ENCODE data around the gene CDSN.
A peak's percentile ranks its signal among the peaks of the same experiment; 100 is the strongest.

CDSN gene

GRCh38 chr6:31157513-31158139 is 37.4 kb upstream of the CDSN start, which contains the start of gene CCHCR1:
Gene CCHCR1, minus strand, starts transcription at chr6:31157802. Its CDS starts 202 bp downstream, at chr6:31157600.
- H3K36me3 Mint-ChIP-seq (ENCODE audit: low read depth): peaks cover 15% of the 10 kb centered on the region
- H3K27ac Mint-ChIP-seq: peak within 1 kb of the TSS; percentile 77

GRCh38 chr6:31156641-31157040 is 36.4 kb upstream of the CDSN start:
- Mint-ChIP-seq H3K27me3 (no peaks in the 10 kb centered on the region), H3K27ac (no peak overlapping the region), H3K4me3 (no peak overlapping the region), H3K4me1 (ENCODE audit: low read depth) (peaks cover 26% of the 10 kb centered on the region), H3K36me3 (ENCODE audit: low read depth) (peaks cover 15% of the 10 kb centered on the region), H3K9me3 (no peaks in the 10 kb centered on the region)
- intact Hi-C loops (cut with micrococcal nuclease): no loop called here

More at GRCh38 chr6:31157513-31158139, 37.4 kb upstream of the CDSN start, which contains the start of gene CCHCR1:
- no peaks in the 10 kb centered on the region for H3K9me3 Mint-ChIP-seq
- intact Hi-C loops (cut with micrococcal nuclease): no loop called here
- H3K4me3 Mint-ChIP-seq: peak within 1 kb of the TSS; percentile 84
- H3K4me1 Mint-ChIP-seq (ENCODE audit: low read depth): peaks cover 26% of the 10 kb centered on the region
- no peaks in the 10 kb centered on the region for H3K27me3 Mint-ChIP-seq

GRCh38 chr6:31154436-31154835 is 34.2 kb upstream of the CDSN start:
- intact Hi-C loops (cut with micrococcal nuclease): no loop called here
- no peak overlapping the region for H3K4me3 Mint-ChIP-seq

GRCh38 chr6:31152781-31153180 is 32.5 kb upstream of the CDSN start:
- H3K4me1 Mint-ChIP-seq (ENCODE audit: low read depth): peaks cover 10% of the 10 kb centered on the region
- peaks cover 46% of the 10 kb centered on the region for H3K36me3 Mint-ChIP-seq (ENCODE audit: low read depth)
- intact Hi-C loops (cut with micrococcal nuclease): no loop called here
- H3K9me3 Mint-ChIP-seq: no peaks in the 10 kb centered on the region
- H3K27me3 Mint-ChIP-seq: no peaks in the 10 kb centered on the region
- no peak overlapping the region for H3K4me3 Mint-ChIP-seq
- no peak overlapping the region for H3K27ac Mint-ChIP-seq

More at GRCh38 chr6:31154436-31154835, 34.2 kb upstream of the CDSN start:
- Mint-ChIP-seq H3K4me1 (ENCODE audit: low read depth) (peaks cover 22% of the 10 kb centered on the region), H3K27me3 (no peaks in the 10 kb centered on the region), H3K36me3 (ENCODE audit: low read depth) (peaks cover 37% of the 10 kb centered on the region), H3K27ac (no peak overlapping the region), H3K9me3 (no peaks in the 10 kb centered on the region)

GRCh38 chr6:31149827-31150447 is 29.7 kb upstream of the CDSN start:
- Mint-ChIP-seq H3K4me1 (ENCODE audit: low read depth) (no peaks in the 10 kb centered on the region), H3K27me3 (no peaks in the 10 kb centered on the region), H3K36me3 (ENCODE audit: low read depth) (peaks cover 49% of the 10 kb centered on the region), H3K9me3 (no peaks in the 10 kb centered on the region), H3K4me3 (no peak overlapping the region), H3K27ac (no peak overlapping the region)
- intact Hi-C loops (cut with micrococcal nuclease): no loop called here

- no peak overlapping the region for H3K27ac Mint-ChIP-seq
- H3K4me3 Mint-ChIP-seq: no peak overlapping the region
- peaks cover 50% of the 10 kb centered on the region for H3K36me3 Mint-ChIP-seq (ENCODE audit: low read depth)
- H3K4me1 Mint-ChIP-seq (ENCODE audit: low read depth): no peaks in the 10 kb centered on the region
- H3K9me3 Mint-ChIP-seq: no peaks in the 10 kb centered on the region
- intact Hi-C loops (cut with micrococcal nuclease): no loop called here
- no peaks in the 10 kb centered on the region for H3K27me3 Mint-ChIP-seq
These were observed 25.1 kb upstream of the CDSN start for GRCh38 chr6:31145386-31145785.

GRCh38 chr6:31144970-31145340 is 24.7 kb upstream of the CDSN start:
- Mint-ChIP-seq H3K27me3 (no peaks in the 10 kb centered on the region), H3K9me3 (no peaks in the 10 kb centered on the region), H3K36me3 (ENCODE audit: low read depth) (peaks cover 46% of the 10 kb centered on the region), H3K4me1 (ENCODE audit: low read depth) (no peaks in the 10 kb centered on the region), H3K27ac (no peak overlapping the region), H3K4me3 (no peak overlapping the region)
- intact Hi-C loops (cut with micrococcal nuclease): no loop called here

GRCh38 chr6:31144296-31144969 is 24.2 kb upstream of the CDSN start:
- Mint-ChIP-seq H3K27ac (no peak overlapping the region), H3K27me3 (no peaks in the 10 kb centered on the region), H3K9me3 (no peaks in the 10 kb centered on the region), H3K4me3 (no peak overlapping the region), H3K4me1 (ENCODE audit: low read depth) (no peaks in the 10 kb centered on the region), H3K36me3 (ENCODE audit: low read depth) (peaks cover 41% of the 10 kb centered on the region)
- intact Hi-C loops (cut with micrococcal nuclease): no loop called here

- Mint-ChIP-seq H3K36me3 (ENCODE audit: low read depth) (peaks cover 32% of the 10 kb centered on the region), H3K4me3 (no peak overlapping the region), H3K9me3 (no peaks in the 10 kb centered on the region), H3K27me3 (peaks cover 7% of the 10 kb centered on the region), H3K27ac (no peak overlapping the region), H3K4me1 (ENCODE audit: low read depth) (no peaks in the 10 kb centered on the region)
- intact Hi-C loops (cut with micrococcal nuclease): no loop called here
These were observed 22.9 kb upstream of the CDSN start for GRCh38 chr6:31143148-31143547.

- intact Hi-C loops (cut with micrococcal nuclease): no loop called here
- H3K4me1 Mint-ChIP-seq (ENCODE audit: low read depth): peaks cover 6% of the 10 kb centered on the region
- H3K27me3 Mint-ChIP-seq: peaks cover 11% of the 10 kb centered on the region
- H3K9me3 Mint-ChIP-seq: no peaks in the 10 kb centered on the region
- H3K27ac Mint-ChIP-seq: no peak overlapping the region
- H3K4me3 Mint-ChIP-seq: no peak overlapping the region
- H3K36me3 Mint-ChIP-seq (ENCODE audit: low read depth): peaks cover 32% of the 10 kb centered on the region
These were observed 22.1 kb upstream of the CDSN start for GRCh38 chr6:31142361-31142761.

GRCh38 chr6:31140643-31141042 is 20.4 kb upstream of the CDSN start:
- peaks cover 11% of the 10 kb centered on the region for H3K27me3 Mint-ChIP-seq
- no peak overlapping the region for H3K4me3 Mint-ChIP-seq
- H3K4me1 Mint-ChIP-seq (ENCODE audit: low read depth): peaks cover 8% of the 10 kb centered on the region
- intact Hi-C loops (cut with micrococcal nuclease): no loop called here
- H3K27ac Mint-ChIP-seq: no peak overlapping the region
- H3K9me3 Mint-ChIP-seq: no peaks in the 10 kb centered on the region
- H3K36me3 Mint-ChIP-seq (ENCODE audit: low read depth): peaks cover 29% of the 10 kb centered on the region

GRCh38 chr6:31139599-31139998 is 19.4 kb upstream of the CDSN start:
- Mint-ChIP-seq H3K9me3 (no peaks in the 10 kb centered on the region), H3K27me3 (peaks cover 11% of the 10 kb centered on the region), H3K27ac (no peak overlapping the region), H3K4me1 (ENCODE audit: low read depth) (peaks cover 8% of the 10 kb centered on the region), H3K4me3 (no peak overlapping the region), H3K36me3 (ENCODE audit: low read depth) (peaks cover 19% of the 10 kb centered on the region)
- intact Hi-C loops (cut with micrococcal nuclease): no loop called here

GRCh38 chr6:31138982-31139381 is 18.7 kb upstream of the CDSN start, which contains the start of gene PSORS1C2:
Gene PSORS1C2, minus strand, starts transcription at chr6:31139066. Its CDS starts 40 bp downstream, at chr6:31139026.
- H3K36me3 Mint-ChIP-seq (ENCODE audit: low read depth): peaks cover 14% of the 10 kb centered on the region
- no peak within 1 kb of the TSS for H3K4me3 Mint-ChIP-seq
- H3K27me3 Mint-ChIP-seq: peaks cover 11% of the 10 kb centered on the region
- peaks cover 8% of the 10 kb centered on the region for H3K4me1 Mint-ChIP-seq (ENCODE audit: low read depth)
- no peaks in the 10 kb centered on the region for H3K9me3 Mint-ChIP-seq
- peak within 1 kb of the TSS; percentile 47 for H3K27ac Mint-ChIP-seq
- intact Hi-C loops (cut with micrococcal nuclease): no loop called here

GRCh38 chr6:31135710-31136109 is 15.5 kb upstream of the CDSN start:
- Mint-ChIP-seq H3K27me3 (peaks cover 11% of the 10 kb centered on the region), H3K36me3 (ENCODE audit: low read depth) (no peaks in the 10 kb centered on the region), H3K4me3 (no peak overlapping the region), H3K4me1 (ENCODE audit: low read depth) (peaks cover 8% of the 10 kb centered on the region), H3K9me3 (no peaks in the 10 kb centered on the region), H3K27ac (no peak overlapping the region)
- intact Hi-C loops (cut with micrococcal nuclease): loop anchor here (2.0 kb wide), 1 partner anchor 231 kb away; no protein-coding TSS in a partner anchor
